HG03575 (cell line): ENCODE results near the gene RNF223.

Experiments used
- ATAC-seq: cut with Tn5 transposase; IDR thresholded peaks from one replicate; pipeline ENCODE4 v1.9.1; 2021; ENCODE audit not compliant: unreplicated experiment, insufficient number of reproducible peaks, low FRiP score; ENCODE audit errors: extremely low read depth

RNF223 gene

DNA sequence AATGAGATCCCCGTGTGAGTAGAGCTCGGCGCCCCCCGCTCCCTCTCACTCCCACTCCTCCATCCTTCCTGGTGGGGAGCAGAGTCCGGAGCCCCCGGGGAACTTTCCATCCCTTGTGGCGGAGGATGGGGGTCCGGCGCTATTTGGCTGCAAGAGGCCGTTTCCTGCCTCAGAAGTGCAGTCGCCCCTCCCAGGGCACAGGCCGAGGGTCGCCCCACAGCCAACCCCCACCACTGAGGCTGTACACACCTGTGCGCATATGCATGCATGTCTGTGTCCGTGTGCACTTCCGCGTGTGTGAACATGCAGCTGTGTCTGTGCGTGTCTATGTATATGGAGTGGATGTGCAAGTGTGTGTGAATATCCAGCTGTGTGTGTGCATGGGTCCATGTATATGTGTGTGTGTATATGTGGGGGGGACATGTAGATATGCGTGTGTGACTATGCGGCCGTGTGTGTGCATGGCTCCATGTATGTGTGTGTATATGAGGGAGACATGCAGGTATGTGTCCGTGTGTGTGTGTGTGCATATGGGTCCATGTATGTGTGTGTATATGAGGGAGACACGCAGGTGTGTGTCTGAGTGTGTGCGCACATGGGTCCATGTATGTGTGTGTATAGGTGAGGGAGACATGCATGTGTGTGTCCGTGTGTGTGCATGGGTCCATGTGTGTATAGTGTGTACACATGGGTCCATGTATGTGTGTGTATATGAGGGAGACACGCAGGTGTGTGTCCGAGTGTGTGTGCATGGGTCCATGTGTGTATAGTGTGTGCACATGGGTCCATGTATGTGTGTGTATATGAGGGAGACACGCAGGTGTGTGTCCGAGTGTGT lies 21.9 kb downstream of the RNF223 start:
- no peak for ATAC-seq

DNA sequence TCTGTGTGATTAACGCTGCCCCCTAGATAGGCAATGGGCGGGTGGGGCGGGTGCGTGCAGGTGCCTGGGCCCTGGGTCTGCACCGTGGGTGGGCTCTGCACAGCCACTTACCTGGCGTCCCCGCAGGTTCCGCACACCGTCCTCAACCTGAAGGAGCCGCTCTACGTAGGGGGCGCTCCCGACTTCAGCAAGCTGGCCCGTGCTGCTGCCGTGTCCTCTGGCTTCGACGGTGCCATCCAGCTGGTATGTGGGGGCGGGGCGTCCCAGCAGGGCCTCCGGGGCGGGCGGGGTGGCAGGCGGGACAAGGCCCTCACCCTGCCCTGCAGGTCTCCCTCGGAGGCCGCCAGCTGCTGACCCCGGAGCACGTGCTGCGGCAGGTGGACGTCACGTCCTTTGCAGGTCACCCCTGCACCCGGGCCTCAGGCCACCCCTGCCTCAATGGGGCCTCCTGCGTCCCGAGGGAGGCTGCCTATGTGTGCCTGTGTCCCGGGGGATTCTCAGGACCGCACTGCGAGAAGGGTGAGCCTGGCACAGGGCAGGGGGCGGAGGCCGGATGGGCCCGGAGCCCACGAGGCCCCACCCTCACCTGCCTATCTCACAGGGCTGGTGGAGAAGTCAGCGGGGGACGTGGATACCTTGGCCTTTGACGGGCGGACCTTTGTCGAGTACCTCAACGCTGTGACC lies 22.8 kb downstream of the RNF223 start:
- no peak for ATAC-seq

DNA sequence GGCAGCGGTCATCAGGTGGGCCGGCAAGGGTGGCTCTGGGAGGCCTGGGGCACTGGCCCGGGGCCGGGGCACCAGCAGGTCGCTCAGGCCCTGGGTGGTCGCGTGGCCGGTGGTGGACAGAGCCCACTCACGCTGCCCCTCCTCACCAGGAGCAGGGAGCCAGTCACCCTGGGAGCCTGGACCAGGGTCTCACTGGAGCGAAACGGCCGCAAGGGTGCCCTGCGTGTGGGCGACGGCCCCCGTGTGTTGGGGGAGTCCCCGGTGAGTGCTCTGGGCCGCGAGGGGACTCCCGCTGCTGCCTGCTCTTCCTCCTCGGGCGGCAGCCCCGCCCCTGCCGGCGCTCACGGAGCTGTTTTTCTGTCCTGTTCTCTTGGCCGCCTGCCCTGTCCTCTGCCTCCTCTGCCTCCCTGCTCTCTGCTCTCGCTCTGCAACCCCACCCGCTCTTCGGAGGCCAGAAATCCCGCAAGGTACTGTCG lies 23.5 kb downstream of the RNF223 start:
- ATAC-seq, result no peak

DNA sequence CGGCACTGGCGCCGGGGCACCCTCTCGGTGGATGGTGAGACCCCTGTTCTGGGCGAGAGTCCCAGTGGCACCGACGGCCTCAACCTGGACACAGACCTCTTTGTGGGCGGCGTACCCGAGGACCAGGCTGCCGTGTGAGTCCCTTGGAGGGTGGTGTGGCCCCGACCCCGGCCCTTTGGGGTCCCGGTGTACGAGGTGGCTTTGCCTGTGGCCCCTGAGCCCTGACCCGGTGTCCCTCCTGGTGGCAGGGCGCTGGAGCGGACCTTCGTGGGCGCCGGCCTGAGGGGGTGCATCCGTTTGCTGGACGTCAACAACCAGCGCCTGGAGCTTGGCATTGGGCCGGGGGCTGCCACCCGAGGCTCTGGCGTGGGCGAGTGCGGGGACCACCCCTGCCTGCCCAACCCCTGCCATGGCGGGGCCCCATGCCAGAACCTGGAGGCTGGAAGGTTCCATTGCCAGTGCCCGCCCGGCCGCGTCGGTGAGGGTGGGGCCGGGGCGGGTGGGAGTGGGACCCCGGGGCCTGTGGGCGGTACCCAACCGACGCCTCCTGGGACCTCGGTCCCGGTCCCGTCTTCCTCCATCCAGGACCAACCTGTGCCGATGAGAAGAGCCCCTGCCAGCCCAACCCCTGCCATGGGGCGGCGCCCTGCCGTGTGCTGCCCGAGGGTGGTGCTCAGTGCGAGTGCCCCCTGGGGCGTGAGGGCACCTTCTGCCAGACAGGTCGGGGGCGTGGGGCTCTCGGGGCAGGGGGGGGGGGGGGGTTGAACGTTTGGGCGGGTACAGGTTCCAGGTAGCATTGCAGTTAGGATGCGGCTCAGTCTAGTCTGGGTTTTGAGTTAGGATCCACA lies 24.6 kb downstream of the RNF223 start:
- ATAC-seq, result no peak

DNA sequence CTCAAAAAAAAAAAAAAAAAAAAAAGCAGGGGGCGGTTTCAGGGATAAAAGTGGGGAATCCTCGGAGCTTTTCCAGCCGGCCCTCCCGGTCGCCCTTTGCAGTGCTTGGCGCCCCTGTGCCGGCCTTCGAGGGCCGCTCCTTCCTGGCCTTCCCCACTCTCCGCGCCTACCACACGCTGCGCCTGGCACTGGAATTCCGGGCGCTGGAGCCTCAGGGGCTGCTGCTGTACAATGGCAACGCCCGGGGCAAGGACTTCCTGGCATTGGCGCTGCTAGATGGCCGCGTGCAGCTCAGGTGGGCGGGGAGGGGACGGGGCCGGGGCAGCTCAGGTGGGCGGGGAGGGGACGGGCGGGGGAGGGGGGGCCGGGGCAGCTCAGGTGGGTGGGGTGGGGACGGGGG lies 25.3 kb downstream of the RNF223 start:
- no peak for ATAC-seq

DNA sequence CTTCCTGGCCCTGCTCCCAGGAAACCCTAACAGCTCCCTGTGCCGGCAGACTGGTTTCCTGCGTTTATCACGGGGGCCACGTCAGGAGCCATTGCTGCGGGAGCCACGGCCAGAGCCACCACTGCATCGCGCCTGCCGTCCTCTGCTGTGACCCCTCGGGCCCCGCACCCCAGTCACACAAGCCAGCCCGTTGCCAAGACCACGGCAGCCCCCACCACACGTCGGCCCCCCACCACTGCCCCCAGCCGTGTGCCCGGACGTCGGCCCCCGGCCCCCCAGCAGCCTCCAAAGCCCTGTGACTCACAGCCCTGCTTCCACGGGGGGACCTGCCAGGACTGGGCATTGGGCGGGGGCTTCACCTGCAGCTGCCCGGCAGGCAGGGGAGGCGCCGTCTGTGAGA lies 26.1 kb downstream of the RNF223 start:
- no peak for ATAC-seq

DNA sequence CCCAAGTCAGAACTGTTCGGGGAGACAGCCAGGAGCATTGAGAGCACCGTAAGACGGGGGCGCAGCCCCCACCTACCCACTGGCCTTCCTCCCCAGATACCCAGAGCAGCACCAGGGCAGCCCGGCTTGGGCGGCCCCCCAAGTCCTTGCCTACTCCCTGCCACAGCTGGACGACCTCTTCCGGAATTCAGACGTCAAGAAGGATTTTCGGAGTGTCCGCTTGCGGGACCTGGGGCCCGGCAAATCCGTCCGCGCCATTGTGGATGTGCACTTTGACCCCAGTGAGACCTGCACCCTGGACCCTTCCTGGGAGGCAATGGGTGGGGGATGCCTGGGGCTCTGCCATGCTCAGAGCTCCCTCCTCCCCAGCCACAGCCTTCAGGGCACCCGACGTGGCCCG lies 26.7 kb downstream of the RNF223 start:
- no peak for ATAC-seq

DNA sequence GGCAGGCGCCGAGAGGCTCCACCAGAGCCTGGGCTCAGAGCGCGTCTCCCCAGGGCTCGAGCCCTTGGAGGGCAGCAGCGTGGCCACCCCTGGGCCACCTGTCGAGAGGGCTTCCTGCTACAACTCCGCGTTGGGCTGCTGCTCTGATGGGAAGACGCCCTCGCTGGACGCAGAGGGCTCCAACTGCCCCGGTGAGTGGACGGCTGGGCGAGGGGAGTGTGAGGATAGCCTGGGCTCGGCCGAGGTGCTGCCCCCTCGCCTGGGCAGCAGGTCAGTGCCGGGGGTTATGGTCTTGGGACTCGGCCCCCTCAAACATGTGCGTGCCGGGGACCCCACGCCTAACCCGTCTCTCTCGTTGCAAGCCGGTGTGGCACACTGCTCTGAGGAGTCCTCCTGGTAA lies 27.3 kb downstream of the RNF223 start:
- no peak for ATAC-seq

DNA sequence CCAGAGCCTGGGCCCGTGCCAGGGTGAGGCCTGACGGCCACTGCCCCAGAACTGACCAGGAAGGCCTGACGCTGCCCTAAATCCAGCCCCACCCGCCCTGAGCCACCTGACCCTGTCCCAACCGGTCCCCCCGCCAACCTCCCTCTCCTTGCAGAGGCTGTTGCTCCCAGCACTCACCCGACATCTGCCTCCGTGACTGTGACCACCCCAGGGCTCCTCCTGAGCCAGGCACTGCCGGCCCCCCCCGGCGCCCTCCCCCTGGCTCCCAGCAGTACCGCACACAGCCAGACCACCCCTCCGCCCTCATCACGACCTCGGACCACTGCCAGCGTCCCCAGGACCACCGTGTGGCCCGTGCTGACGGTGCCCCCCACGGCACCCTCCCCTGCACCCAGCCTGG lies 27.9 kb downstream of the RNF223 start:
- ATAC-seq, result no peak

DNA sequence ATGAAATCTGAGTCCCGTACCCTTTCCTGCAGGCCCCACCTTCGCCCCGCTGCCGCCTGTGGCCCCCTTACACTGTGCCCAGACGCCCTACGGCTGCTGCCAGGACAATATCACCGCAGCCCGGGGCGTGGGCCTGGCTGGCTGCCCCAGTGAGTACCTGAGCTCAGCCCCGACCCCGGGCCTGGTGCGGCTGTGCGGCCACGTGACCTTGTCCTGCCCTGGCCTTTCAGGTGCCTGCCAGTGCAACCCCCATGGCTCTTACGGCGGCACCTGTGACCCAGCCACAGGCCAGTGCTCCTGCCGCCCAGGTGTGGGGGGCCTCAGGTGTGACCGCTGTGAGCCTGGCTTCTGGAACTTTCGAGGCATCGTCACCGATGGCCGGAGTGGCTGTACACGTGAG lies 29.0 kb downstream of the RNF223 start:
- ATAC-seq, result no peak

DNA sequence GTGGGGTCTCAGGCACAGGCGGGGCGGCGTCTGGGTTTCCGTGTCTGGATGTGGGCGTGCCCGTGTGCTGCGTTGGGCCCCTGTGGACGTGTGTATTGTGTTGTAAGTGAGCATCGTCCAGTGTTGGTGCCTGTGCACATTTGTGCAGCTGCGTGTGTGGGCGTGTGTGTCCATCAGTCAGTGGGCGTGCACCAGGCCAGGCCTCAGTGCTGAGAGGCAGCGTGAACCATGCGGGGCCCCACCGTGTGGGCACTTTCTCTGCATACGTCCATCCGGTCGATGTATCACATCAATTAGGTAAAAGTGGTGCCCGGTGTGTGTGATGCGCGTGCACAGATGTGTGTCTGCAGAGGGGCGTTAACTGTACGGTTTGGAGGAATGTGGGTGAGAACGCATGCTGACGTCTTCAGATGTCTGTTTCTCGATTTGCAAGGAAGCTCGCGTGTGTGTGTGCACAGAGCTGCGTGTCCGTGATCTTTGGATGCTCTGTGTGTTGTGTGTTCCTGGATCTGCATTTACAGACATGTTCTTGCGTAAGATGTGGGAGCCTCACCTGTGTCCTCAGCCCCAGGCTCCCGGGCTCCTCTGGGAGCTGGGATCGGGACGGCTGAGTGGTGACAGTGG lies 29.5 kb downstream of the RNF223 start:
- ATAC-seq, result no peak

DNA sequence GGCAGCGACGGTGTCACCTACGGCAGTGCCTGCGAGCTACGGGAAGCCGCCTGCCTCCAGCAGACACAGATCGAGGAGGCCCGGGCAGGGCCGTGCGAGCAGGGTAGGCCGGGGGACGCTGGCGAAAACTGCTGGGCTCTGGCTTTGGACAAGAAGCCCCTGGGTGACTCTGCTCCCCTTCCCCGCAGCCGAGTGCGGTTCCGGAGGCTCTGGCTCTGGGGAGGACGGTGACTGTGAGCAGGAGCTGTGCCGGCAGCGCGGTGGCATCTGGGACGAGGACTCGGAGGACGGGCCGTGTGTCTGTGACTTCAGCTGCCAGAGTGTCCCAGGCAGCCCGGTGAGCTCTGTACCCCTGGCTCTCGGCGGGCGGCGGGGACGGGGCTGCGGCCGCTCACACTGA lies 30.2 kb downstream of the RNF223 start:
- no peak for ATAC-seq

DNA sequence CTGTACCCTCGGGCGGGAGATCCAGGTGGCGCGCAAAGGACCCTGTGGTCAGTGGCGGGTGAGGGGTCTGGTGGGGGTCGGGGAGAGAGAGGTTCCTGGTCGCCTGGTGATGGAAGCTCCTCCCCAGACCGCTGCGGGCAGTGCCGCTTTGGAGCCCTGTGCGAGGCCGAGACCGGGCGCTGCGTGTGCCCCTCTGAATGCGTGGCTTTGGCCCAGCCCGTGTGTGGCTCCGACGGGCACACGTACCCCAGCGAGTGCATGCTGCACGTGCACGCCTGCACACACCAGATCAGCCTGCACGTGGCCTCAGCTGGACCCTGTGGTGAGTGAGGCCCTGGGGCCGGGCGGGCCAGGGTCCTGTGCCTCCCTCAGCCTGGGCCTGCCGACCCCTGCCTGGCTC lies 30.7 kb downstream of the RNF223 start:
- ATAC-seq, result no peak

DNA sequence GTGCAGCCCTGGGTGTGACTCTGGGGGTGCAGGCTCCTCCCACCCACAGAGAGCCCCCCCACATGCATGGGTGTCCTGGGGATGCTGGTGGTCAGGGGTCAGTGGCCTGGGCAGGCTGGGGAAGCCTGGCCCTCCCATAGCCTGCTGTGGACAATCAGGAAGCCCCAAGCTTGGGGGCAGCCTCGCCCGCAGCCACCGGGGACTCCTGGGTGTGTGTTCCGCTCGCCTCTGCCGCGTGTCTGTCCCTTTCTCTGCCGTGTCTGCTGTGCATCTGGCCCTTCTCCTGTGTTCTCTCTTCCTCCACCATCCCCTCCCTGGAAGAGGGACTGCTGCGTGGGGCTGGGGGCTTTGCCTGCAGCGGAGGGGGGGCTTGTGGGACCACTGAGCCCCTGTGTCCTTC lies 31.3 kb downstream of the RNF223 start:
- ATAC-seq, result no peak

DNA sequence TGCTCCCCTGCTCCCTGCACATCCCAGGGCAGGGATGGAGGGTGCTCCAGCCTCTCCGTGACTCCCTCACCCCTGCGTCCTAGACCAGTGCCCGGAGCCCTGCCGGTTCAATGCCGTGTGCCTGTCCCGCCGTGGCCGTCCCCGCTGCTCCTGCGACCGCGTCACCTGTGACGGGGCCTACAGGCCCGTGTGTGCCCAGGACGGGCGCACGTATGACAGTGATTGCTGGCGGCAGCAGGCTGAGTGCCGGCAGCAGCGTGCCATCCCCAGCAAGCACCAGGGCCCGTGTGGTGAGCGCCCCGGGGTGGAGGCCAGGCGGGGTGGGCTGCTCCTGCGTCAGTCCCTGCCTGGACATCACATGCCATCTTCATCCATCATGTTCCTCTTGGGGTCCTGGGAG lies 32.2 kb downstream of the RNF223 start:
- ATAC-seq, result no peak

DNA sequence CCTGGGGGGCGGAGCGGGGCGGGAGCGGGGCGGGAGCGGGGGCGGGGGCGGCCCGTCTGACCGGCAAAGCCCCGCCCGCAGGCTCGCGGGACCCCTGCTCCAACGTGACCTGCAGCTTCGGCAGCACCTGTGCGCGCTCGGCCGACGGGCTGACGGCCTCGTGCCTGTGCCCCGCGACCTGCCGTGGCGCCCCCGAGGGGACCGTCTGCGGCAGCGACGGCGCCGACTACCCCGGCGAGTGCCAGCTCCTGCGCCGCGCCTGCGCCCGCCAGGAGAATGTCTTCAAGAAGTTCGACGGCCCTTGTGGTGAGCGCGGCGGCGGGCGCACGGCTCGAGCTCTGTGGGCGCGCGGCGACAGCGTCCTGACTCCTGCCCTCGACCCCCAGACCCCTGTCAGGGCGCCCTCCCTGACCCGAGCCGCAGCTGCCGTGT lies 33.0 kb downstream of the RNF223 start:
- ATAC-seq, result no peak

DNA sequence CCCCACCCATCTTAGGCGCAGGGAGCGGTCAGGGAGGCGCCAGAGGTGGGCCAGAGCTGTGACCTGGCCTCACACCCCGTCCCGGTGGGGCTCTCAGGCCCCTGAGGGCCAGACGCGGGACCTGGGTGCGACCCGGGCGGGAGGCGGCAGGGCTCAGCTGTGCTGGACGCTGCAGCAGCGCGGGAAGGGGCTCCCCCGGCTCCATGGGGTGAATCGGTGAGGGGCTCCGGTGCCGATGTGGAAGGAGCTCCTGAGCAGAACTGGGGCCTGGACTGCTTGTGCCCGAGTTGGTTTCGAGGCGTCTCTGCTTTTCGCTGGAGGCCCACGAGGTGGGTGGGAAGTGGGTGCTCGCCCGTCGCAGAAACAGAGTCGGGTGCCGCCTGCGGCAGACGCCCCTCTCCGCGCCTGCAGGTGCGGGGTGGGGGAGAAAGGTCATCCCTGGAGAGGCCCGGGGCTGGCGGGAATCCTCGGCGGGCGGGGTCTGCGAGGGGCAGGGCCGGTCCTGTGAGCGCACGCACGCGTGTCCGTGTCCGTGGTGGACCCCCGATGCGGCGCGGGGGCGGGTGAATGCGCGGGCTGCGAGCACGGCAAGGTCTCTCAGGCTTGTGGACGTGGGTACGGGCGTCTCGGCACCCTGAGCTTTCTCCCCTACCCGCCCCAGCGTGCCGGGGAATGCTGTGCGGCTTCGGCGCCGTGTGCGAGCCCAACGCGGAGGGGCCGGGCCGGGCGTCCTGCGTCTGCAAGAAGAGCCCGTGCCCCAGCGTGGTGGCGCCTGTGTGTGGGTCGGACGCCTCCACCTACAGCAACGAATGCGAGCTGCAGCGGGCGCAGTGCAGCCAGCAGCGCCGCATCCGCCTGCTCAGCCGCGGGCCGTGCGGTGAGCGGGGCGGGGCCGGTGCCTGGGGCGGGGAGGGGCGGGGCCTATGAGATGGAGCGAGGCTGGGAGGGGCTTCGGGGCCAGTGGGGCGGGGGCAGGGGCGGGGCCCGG lies 33.8 kb downstream of the RNF223 start:
- ATAC-seq, result no peak
